PC-9 (cell line): ENCODE measurements around the gene LIN7B. TPM values are rescaled to one million over a fixed set of nuclear protein-coding genes. Genes with fewer than 3 reads are reported as not detected.

ENCODE experiments used
- BruUV-seq: library from RNA; stranded (reverse); fragments of 400-500 nt; replicated peaks from 2 replicates; lab custom pipeline; 2021; lab: Mats Ljungman, UMichigan
- CTCF ChIA-PET: fragments of 300-600 bp; sonication (Branson Sonifier 250); formaldehyde crosslinking; loops from one replicate; lab custom pipeline; 2022; ENCODE audit warnings: antibody characterized with exemption; lab: Charles Lee
- POLR2A ChIA-PET: fragments of 300-600 bp; sonication (Branson Sonifier 250); formaldehyde crosslinking; loops from one replicate; lab custom pipeline; 2022; ENCODE audit warnings: antibody characterized with exemption; ENCODE audit not compliant: unreplicated experiment; lab: Charles Lee
- DNase-seq, 2 experiments: peaks; one replicate each; pipeline versions ENCODE4 v3.0.0 to v3.0.0-alpha.2; 2015 to 2022; ENCODE audit warnings: mixed read lengths in 1 of 2
- H2AFZ ChIP-seq: fragments of 200-600 bp; sonication (generic); 2 replicates; pipeline ENCODE4 v1.8.1; 2017; ENCODE audit warnings: antibody characterized with exemption
- H3F3A ChIP-seq: fragments of 200-600 bp; sonication (generic); 2 replicates; pipeline ENCODE4 v1.8.1; 2017; ENCODE audit warnings: antibody characterized with exemption, mild to moderate bottlenecking, low read depth; ENCODE audit not compliant: insufficient read depth
- H3K27ac ChIP-seq: fragments of 200-600 bp; sonication (generic); 2 replicates; pipeline ENCODE4 v1.6.1; 2016; ENCODE audit warnings: mixed run types
- H3K27me3 ChIP-seq: fragments of 200-600 bp; sonication (generic); 2 replicates; pipeline ENCODE4 v1.6.1; 2016; ENCODE audit warnings: low read depth, mixed run types; ENCODE audit not compliant: insufficient read depth
- H3K36me3 ChIP-seq: fragments of 200-600 bp; sonication (generic); 2 replicates; pipeline ENCODE4 v1.6.1; 2016; ENCODE audit warnings: low read depth, mixed run types
- H3K4me1 ChIP-seq: fragments of 200-600 bp; sonication (generic); replicated peaks from 2 replicates; pipeline ENCODE4 v1.6.1; 2016; ENCODE audit warnings: mixed run types; ENCODE audit not compliant: insufficient read depth
- H3K4me2 ChIP-seq: fragments of 200-600 bp; sonication (generic); 2 replicates; pipeline ENCODE4 v1.6.1; 2017; ENCODE audit warnings: mixed run types
- H3K4me3 ChIP-seq: fragments of 200-600 bp; sonication (generic); 2 replicates; pipeline ENCODE4 v1.6.1; 2016; ENCODE audit warnings: mixed run types
- H3K79me2 ChIP-seq: fragments of 200-600 bp; sonication (generic); 2 replicates; pipeline ENCODE4 v1.6.1; 2017; ENCODE audit warnings: low read depth, mixed run types
- H3K9me2 ChIP-seq: fragments of 200-600 bp; sonication (generic); 2 replicates; pipeline ENCODE4 v1.8.1; 2017; ENCODE audit warnings: mild to moderate bottlenecking; ENCODE audit not compliant: insufficient read depth
- H3K9me3 ChIP-seq: fragments of 200-600 bp; sonication (generic); 2 replicates; pipeline ENCODE4 v1.8.1; 2016; ENCODE audit warnings: low read depth; ENCODE audit not compliant: insufficient read depth
- H4K20me1 ChIP-seq: fragments of 200-600 bp; sonication (generic); 2 replicates; pipeline ENCODE4 v1.8.1; 2017; ENCODE audit not compliant: insufficient read depth
- CTCF ChIP-seq: fragments of 200-600 bp; sonication (generic); conservative IDR thresholded peaks from 2 replicates; pipeline ENCODE4 v1.6.1; 2017; ENCODE audit warnings: mixed run types, antibody characterized with exemption, mild to moderate bottlenecking, moderate library complexity
- EZH2 ChIP-seq: fragments of 200-600 bp; sonication (generic); IDR thresholded peaks from 2 replicates; pipeline ENCODE4 v1.8.0; 2017; ENCODE audit warnings: antibody characterized with exemption, low read depth
- intact Hi-C: fragments of 100-400 bp; cut with micrococcal nuclease; formaldehyde crosslinking; loops from one replicate; pipeline ENCODE4 v1.10.0; 2022; ENCODE audit not compliant: unreplicated experiment
- total RNA-seq: library from RNA; stranded (reverse); gene quantifications from 2 replicates; pipeline ENCODE4 v1.2.3, GENCODE V29; 2021

Gene LIN7B
- total RNA-seq, 1 experiment from 2014 or later = 7.0 TPM

GRCh38 chr19:49110567-49110966 lies 3.6 kb upstream of the LIN7B start:
- H3K4me2 ChIP-seq = no peak overlapping the region
- H3K27ac ChIP-seq = no peak overlapping the region
- TF ChIP-seq CTCF = no peak
- no peak for TF ChIP-seq EZH2
- H3K79me2 ChIP-seq = no peaks in the 10 kb centered on the region
- CTCF ChIA-PET = no interaction called here
- H3K9me3 ChIP-seq = no peaks in the 10 kb centered on the region
- no peak for DNase-seq
- H3K4me3 ChIP-seq = no peak overlapping the region
- peaks cover 60% of the 10 kb centered on the region for H3F3A ChIP-seq
- no peaks in the 10 kb centered on the region for H3K9me2 ChIP-seq
- no peaks in the 10 kb centered on the region for H3K27me3 ChIP-seq
- peaks cover 26% of the 10 kb centered on the region for H4K20me1 ChIP-seq
- H3K36me3 ChIP-seq = peaks cover 15% of the 10 kb centered on the region
- H3K4me1 ChIP-seq = peaks cover 10% of the 10 kb centered on the region
- no peak overlapping the region for H2AFZ ChIP-seq
- intact Hi-C loops = no loop called here
- POLR2A ChIA-PET = interaction anchor here (0.7 kb wide), 1 partner anchor 38 kb away, joined by 12 read pairs; no protein-coding TSS in a partner anchor
- BruUV-seq = no TSS peak

- no peaks in the 10 kb centered on the region for H3K9me3 ChIP-seq
- H3K27ac ChIP-seq = no peak overlapping the region
- H3K4me3 ChIP-seq = no peak overlapping the region
- POLR2A ChIA-PET = no interaction called here
- H3F3A ChIP-seq = peaks cover 57% of the 10 kb centered on the region
- TF ChIP-seq CTCF (no peak), EZH2 (no peak)
- H3K4me2 ChIP-seq = no peak overlapping the region
- no TSS peak for BruUV-seq
- no peaks in the 10 kb centered on the region for H3K9me2 ChIP-seq
- DNase-seq = no peak
- H3K4me1 ChIP-seq = peaks cover 10% of the 10 kb centered on the region
- intact Hi-C loops = no loop called here
- CTCF ChIA-PET = no interaction called here
- H3K79me2 ChIP-seq = no peaks in the 10 kb centered on the region
- no peak overlapping the region for H2AFZ ChIP-seq
- H4K20me1 ChIP-seq = peaks cover 17% of the 10 kb centered on the region
- peaks cover 8% of the 10 kb centered on the region; the same call in 1 of the 2 replicates for H3K36me3 ChIP-seq
- no peaks in the 10 kb centered on the region for H3K27me3 ChIP-seq
Measured at GRCh38 chr19:49111218-49111998, 2.8 kb upstream of the LIN7B start.

GRCh38 chr19:49114630-49115363 lies 627 bp downstream of the LIN7B start:
- Histone ChIP-seq H2AFZ (peak overlapping the region; percentile 84), H4K20me1 (no peaks in the 10 kb centered on the region), H3K4me1 (peaks cover 16% of the 10 kb centered on the region), H3K79me2 (no peaks in the 10 kb centered on the region), H3K9me3 (no peaks in the 10 kb centered on the region), H3F3A (peaks cover 34% of the 10 kb centered on the region), H3K4me2 (peak overlapping the region; percentile 99), H3K9me2 (no peaks in the 10 kb centered on the region), H3K36me3 (no peaks in the 10 kb centered on the region), H3K27me3 (peaks cover 2% of the 10 kb centered on the region), H3K4me3 (peak overlapping the region; percentile 91), H3K27ac (no peak overlapping the region)
- BruUV-seq = no TSS peak
- no peak for TF ChIP-seq CTCF
- no peak for TF ChIP-seq EZH2
- ChIA-PET CTCF (interaction anchor here (0.6 to 1.3 kb wide), 5 partner anchors 13 to 144 kb away, joined by 3 to 11 read pairs (median 6); no protein-coding TSS in a partner anchor), POLR2A (interaction anchor here (0.6 to 1.1 kb wide), 4 partner anchors 17 to 734 kb away, joined by 4 to 14 read pairs (median 4); partner anchors contain the start of gene NTF4)
- DNase-seq = peak in 1 of 2 experiments; percentile 42
- intact Hi-C loops = no loop called here
